Measurements from ENCODE around the gene VILL.

VILL gene

GRCh38 chr3:38001456-38002081 lies 11.0 kb downstream of the VILL start:
- H3K4me2 ChIP-seq (ENCODE audit: low read length), result no peak overlapping the region
- H3K4me3 ChIP-seq (ENCODE audit: low read length), result no peak overlapping the region
- no peaks in the 10 kb centered on the region for H3K9me3 ChIP-seq (ENCODE audit: insufficient read depth, low read length)
- H3K79me2 ChIP-seq (ENCODE audit: low read length), result no peaks in the 10 kb centered on the region
- no peak overlapping the region for H3K9ac ChIP-seq (ENCODE audit: low read length)
- H2AFZ ChIP-seq (ENCODE audit: low read depth, low read length), result no peak overlapping the region
- peaks cover 12% of the 10 kb centered on the region for H3K36me3 ChIP-seq (replicated peaks; ENCODE audit: low read depth, low read length)
- TF ChIP-seq CTCF (IDR thresholded peaks at IDR 0.05; ENCODE audit: low read depth, low read length), result no peak
- no peaks in the 10 kb centered on the region for H3K27me3 ChIP-seq (ENCODE audit: low read depth, low read length)
- no peak overlapping the region for H3K27ac ChIP-seq (ENCODE audit: low read length)
- no peaks in the 10 kb centered on the region for H4K20me1 ChIP-seq (ENCODE audit: insufficient read depth, low read length)
- H3K4me1 ChIP-seq (ENCODE audit: low read length), result peaks cover 2% of the 10 kb centered on the region

GRCh38 chr3:38002291-38002876 lies 11.8 kb downstream of the VILL start:
- no peak overlapping the region for H3K4me2 ChIP-seq (ENCODE audit: low read length)
- no peak overlapping the region for H3K27ac ChIP-seq (ENCODE audit: low read length)

GRCh38 chr3:38002940-38003339 lies 12.4 kb downstream of the VILL start:
- no peak overlapping the region for H2AFZ ChIP-seq (ENCODE audit: low read depth, low read length)
- no peaks in the 10 kb centered on the region for H4K20me1 ChIP-seq (ENCODE audit: insufficient read depth, low read length)
- no peaks in the 10 kb centered on the region for H3K79me2 ChIP-seq (ENCODE audit: low read length)
- H3K27me3 ChIP-seq (ENCODE audit: low read depth, low read length), result no peaks in the 10 kb centered on the region
- no peak overlapping the region for H3K27ac ChIP-seq (ENCODE audit: low read length)
- no peaks in the 10 kb centered on the region for H3K4me1 ChIP-seq (ENCODE audit: low read length)
- no peak overlapping the region for H3K4me2 ChIP-seq (ENCODE audit: low read length)
- H3K36me3 ChIP-seq (replicated peaks; ENCODE audit: low read depth, low read length), result peaks cover 11% of the 10 kb centered on the region
- H3K9ac ChIP-seq (ENCODE audit: low read length), result no peak overlapping the region
- no peak overlapping the region for H3K4me3 ChIP-seq (ENCODE audit: low read length)
- H3K9me3 ChIP-seq (ENCODE audit: insufficient read depth, low read length), result no peaks in the 10 kb centered on the region
- no peak for TF ChIP-seq EZH2phosphoT487 (IDR thresholded peaks at IDR 0.05; ENCODE audit: low read depth)
- no peak for TF ChIP-seq CTCF (IDR thresholded peaks at IDR 0.05; ENCODE audit: low read depth, low read length)

More at GRCh38 chr3:38002291-38002876, 11.8 kb downstream of the VILL start:
- Histone ChIP-seq H2AFZ (ENCODE audit: low read depth, low read length) (no peak overlapping the region), H3K9me3 (ENCODE audit: insufficient read depth, low read length) (no peaks in the 10 kb centered on the region), H3K27me3 (ENCODE audit: low read depth, low read length) (no peaks in the 10 kb centered on the region), H3K4me1 (ENCODE audit: low read length) (no peaks in the 10 kb centered on the region), H3K79me2 (ENCODE audit: low read length) (no peaks in the 10 kb centered on the region), H3K9ac (ENCODE audit: low read length) (no peak overlapping the region), H3K4me3 (ENCODE audit: low read length) (no peak overlapping the region), H3K36me3 (replicated peaks; ENCODE audit: low read depth, low read length) (peaks cover 11% of the 10 kb centered on the region), H4K20me1 (ENCODE audit: insufficient read depth, low read length) (no peaks in the 10 kb centered on the region)
- TF ChIP-seq CTCF (IDR thresholded peaks at IDR 0.05; ENCODE audit: low read depth, low read length) (no peak), EZH2phosphoT487 (IDR thresholded peaks at IDR 0.05; ENCODE audit: low read depth) (no peak)

GRCh38 chr3:38003371-38003816 lies 12.8 kb downstream of the VILL start:
- no peaks in the 10 kb centered on the region for H3K27me3 ChIP-seq (ENCODE audit: low read depth, low read length)
- H4K20me1 ChIP-seq (ENCODE audit: insufficient read depth, low read length), result no peaks in the 10 kb centered on the region
- no peak overlapping the region for H3K27ac ChIP-seq (ENCODE audit: low read length)
- H3K79me2 ChIP-seq (ENCODE audit: low read length), result no peaks in the 10 kb centered on the region
- H3K4me3 ChIP-seq (ENCODE audit: low read length), result no peak overlapping the region
- peaks cover 11% of the 10 kb centered on the region for H3K36me3 ChIP-seq (replicated peaks; ENCODE audit: low read depth, low read length)
- no peak for TF ChIP-seq EZH2phosphoT487 (IDR thresholded peaks at IDR 0.05; ENCODE audit: low read depth)
- peak; percentile 93 for TF ChIP-seq CTCF (IDR thresholded peaks at IDR 0.05; ENCODE audit: low read depth, low read length)
- H2AFZ ChIP-seq (ENCODE audit: low read depth, low read length), result no peak overlapping the region
- H3K9me3 ChIP-seq (ENCODE audit: insufficient read depth, low read length), result no peaks in the 10 kb centered on the region
- no peak overlapping the region for H3K4me2 ChIP-seq (ENCODE audit: low read length)
- H3K4me1 ChIP-seq (ENCODE audit: low read length), result no peaks in the 10 kb centered on the region
- H3K9ac ChIP-seq (ENCODE audit: low read length), result no peak overlapping the region

Measured in OCI-LY3 (cell line).